Hematopoietic multipotent progenitor cell treated with erythropoietin and hydrocortisone succinate and interleukin-3 and kit ligand, for 17 days (in vitro differentiated cells): Measurements from ENCODE around the gene IGSF5.

Experiments
- DNase-seq: peaks from one replicate; pipeline ENCODE4 v3.0.0-alpha.2; 2015; ENCODE audit warnings: low spot score

IGSF5 gene

GRCh38 chr21:39825250-39825649 is 80.3 kb downstream of the IGSF5 start:
- DNase-seq, result no peak

GRCh38 chr21:39834543-39834942 is 89.6 kb downstream of the IGSF5 start:
- DNase-seq, result no peak

- no peak for DNase-seq
Observed at GRCh38 chr21:39837861-39838359, 92.9 kb downstream of the IGSF5 start.

GRCh38 chr21:39840373-39841097 is 95.6 kb downstream of the IGSF5 start:
- DNase-seq, result no peak

GRCh38 chr21:39842741-39843459 is 97.9 kb downstream of the IGSF5 start:
- no peak for DNase-seq

- no peak for DNase-seq
Observed at GRCh38 chr21:39843483-39843882, 98.5 kb downstream of the IGSF5 start.

GRCh38 chr21:39843916-39844315 is 98.9 kb downstream of the IGSF5 start:
- no peak for DNase-seq

- DNase-seq, result no peak
Observed at GRCh38 chr21:39845571-39846130, 100.7 kb downstream of the IGSF5 start.

- DNase-seq, result no peak
Observed at GRCh38 chr21:39847877-39848276, 102.9 kb downstream of the IGSF5 start.

- no peak for DNase-seq
Observed at GRCh38 chr21:39849014-39849655, 104.2 kb downstream of the IGSF5 start.

GRCh38 chr21:39850333-39850732 is 105.3 kb downstream of the IGSF5 start:
- no peak for DNase-seq

GRCh38 chr21:39851002-39851618 is 106.1 kb downstream of the IGSF5 start:
- DNase-seq, result no peak
